HepG2 (cell line): ENCODE data around the gene FETUB. TPM values are rescaled to one million over a fixed set of nuclear protein-coding genes. Genes with fewer than 3 reads are reported as not detected.

Experiments
- CHD4 ChIP-seq: fragments of 200-600 bp; sonication (generic); IDR thresholded peaks from 2 replicates; pipeline ENCODE4 v1.7.0; 2017; ENCODE audit warnings: mild to moderate bottlenecking, low read length, borderline replicate concordance
- CREM ChIP-seq, 2 experiments: sonication (generic) in 1 of 2; formaldehyde crosslinking in 1 of 2; IDR thresholded peaks; 2 replicates each; pipeline versions ENCODE4 v1.4.0 to v1.6.1; 2016 to 2020; ENCODE audit warnings: antibody characterized with exemption in 1 of 2, mild to moderate bottlenecking in 1 of 2, missing genetic modification reagents in 1 of 2
- FOSL1 ChIP-seq: sonication (generic); formaldehyde crosslinking; IDR thresholded peaks from 2 replicates; pipeline ENCODE4 v1.9.0; 2021; ENCODE audit warnings: missing genetic modification reagents, borderline replicate concordance
- JUND ChIP-seq: sonication (generic); formaldehyde crosslinking; IDR thresholded peaks from 2 replicates; pipeline ENCODE4 v1.8.0; 2022; ENCODE audit warnings: mild to moderate bottlenecking, missing genetic modification reagents
- KDM1A ChIP-seq: IDR thresholded peaks from 2 replicates; pipeline ENCODE4 v1.6.1; 2016; ENCODE audit warnings: missing compliant biosample characterization
- KDM4B ChIP-seq: sonication (generic); formaldehyde crosslinking; IDR thresholded peaks from 2 replicates; pipeline ENCODE4 v1.4.0; 2020; ENCODE audit warnings: missing genetic modification reagents
- POLR2A ChIP-seq, 2 experiments: IDR thresholded peaks; 2 replicates each; pipeline ENCODE4 v1.6.1; 2011; ENCODE audit warnings: low read depth in 2 of 2, low read length in 2 of 2, mild to moderate bottlenecking in 1 of 2, moderate library complexity in 1 of 2; ENCODE audit not compliant: insufficient read depth in 1 of 2
- SNAI1 ChIP-seq: sonication (generic); formaldehyde crosslinking; IDR thresholded peaks from 2 replicates; pipeline ENCODE4 v1.5.0; 2020; ENCODE audit warnings: mild to moderate bottlenecking, missing genetic modification reagents, borderline replicate concordance
- TEAD3 ChIP-seq: optimal IDR thresholded peaks from 2 replicates; pipeline ENCODE3; 2016; ENCODE audit warnings: borderline replicate concordance
- ZNF205 ChIP-seq: IDR thresholded peaks from 2 replicates; pipeline ENCODE4 v1.6.1; 2018; ENCODE audit warnings: missing biosample characterization, missing genetic modification reagents
- ZNF30 ChIP-seq: sonication (generic); formaldehyde crosslinking; IDR thresholded peaks from 2 replicates; pipeline ENCODE4 v1.5.0; 2020; ENCODE audit warnings: mild to moderate bottlenecking, missing genetic modification reagents
- ZNF343 ChIP-seq: sonication (generic); formaldehyde crosslinking; IDR thresholded peaks from 2 replicates; pipeline ENCODE4 v1.4.0; 2020; ENCODE audit warnings: mild to moderate bottlenecking, missing genetic modification reagents
- ZNF354B ChIP-seq: sonication (generic); formaldehyde crosslinking; IDR thresholded peaks from 2 replicates; pipeline ENCODE4 v1.8.0; 2022; ENCODE audit warnings: mild to moderate bottlenecking, missing genetic modification reagents
- ZNF446 ChIP-seq: sonication (generic); formaldehyde crosslinking; IDR thresholded peaks from 2 replicates; pipeline ENCODE4 v1.5.0; 2020; ENCODE audit warnings: mild to moderate bottlenecking, missing genetic modification reagents
- ZNF549 ChIP-seq: sonication (generic); formaldehyde crosslinking; IDR thresholded peaks from 2 replicates; pipeline ENCODE4 v1.5.0; 2020; ENCODE audit warnings: missing genetic modification reagents
- ZNF775 ChIP-seq: sonication (generic); formaldehyde crosslinking; IDR thresholded peaks from 2 replicates; pipeline ENCODE4 v1.4.0; 2020; ENCODE audit warnings: missing genetic modification reagents, mild to moderate bottlenecking, moderate library complexity, borderline replicate concordance
- polyA plus RNA-seq, 8 experiments: library from polyadenylated mRNA; depleted of rRNA in 3 of 8; stranded (reverse) in 7 of 8; unstranded in 1 of 8; fragments of >200 nt; fragmentation: Illumina TruSeq in 4 of 8; extraction: Trizol in 4 of 8; gene quantifications; 2 replicates each; pipeline versions ENCODE4 v1.2.1 to v1.2.3, GENCODE V29; 2011 to 2016; ENCODE audit warnings: low read depth in 4 of 8, missing spikeins in 1 of 8, mixed read lengths in 1 of 8; ENCODE audit not compliant: insufficient read depth in 1 of 8
- total RNA-seq, 5 experiments: library from RNA; depleted of rRNA; stranded (reverse); fragments of >200 nt; fragmentation: Illumina TruSeq; extraction: Trizol; gene quantifications; 2 replicates each; pipeline ENCODE4 v1.2.3, GENCODE V29; 2016; ENCODE audit warnings: low read depth in 1 of 5
- TF ChIP-seq, protein P1 (sequence below): sonication (generic); formaldehyde crosslinking; IDR thresholded peaks from 2 replicates; pipeline ENCODE4 v1.5.0; 2020; ENCODE audit warnings: missing genetic modification reagents, mild to moderate bottlenecking, borderline replicate concordance
- TF ChIP-seq, protein P2 (sequence below): sonication (generic); formaldehyde crosslinking; IDR thresholded peaks from 2 replicates; pipeline ENCODE4 v1.5.0; 2020; ENCODE audit warnings: missing genetic modification reagents
- TF ChIP-seq, protein P3 (sequence below): sonication (generic); formaldehyde crosslinking; IDR thresholded peaks from 2 replicates; pipeline ENCODE4 v1.4.0; 2020; ENCODE audit warnings: missing genetic modification reagents
- TF ChIP-seq, protein P4 (sequence below): sonication (generic); formaldehyde crosslinking; conservative IDR thresholded peaks from 2 replicates; pipeline ENCODE4 v1.4.0; 2020; ENCODE audit warnings: missing genetic modification reagents
- TF ChIP-seq, protein P5 (sequence below): sonication (generic); formaldehyde crosslinking; IDR thresholded peaks from 2 replicates; pipeline ENCODE4 v1.4.0; 2020; ENCODE audit warnings: mild to moderate bottlenecking, missing genetic modification reagents
- TF ChIP-seq, protein P6 (sequence below): sonication (generic); formaldehyde crosslinking; IDR thresholded peaks from 2 replicates; pipeline ENCODE4 v1.5.0; 2020; ENCODE audit warnings: missing genetic modification reagents

FETUB gene
- total and polyA plus RNA-seq, 2 of the 13 experiments (the other 11 are each of a cell fraction or from before 2014, with no cell fraction given): 2.1 to 4.4 TPM

DNA sequence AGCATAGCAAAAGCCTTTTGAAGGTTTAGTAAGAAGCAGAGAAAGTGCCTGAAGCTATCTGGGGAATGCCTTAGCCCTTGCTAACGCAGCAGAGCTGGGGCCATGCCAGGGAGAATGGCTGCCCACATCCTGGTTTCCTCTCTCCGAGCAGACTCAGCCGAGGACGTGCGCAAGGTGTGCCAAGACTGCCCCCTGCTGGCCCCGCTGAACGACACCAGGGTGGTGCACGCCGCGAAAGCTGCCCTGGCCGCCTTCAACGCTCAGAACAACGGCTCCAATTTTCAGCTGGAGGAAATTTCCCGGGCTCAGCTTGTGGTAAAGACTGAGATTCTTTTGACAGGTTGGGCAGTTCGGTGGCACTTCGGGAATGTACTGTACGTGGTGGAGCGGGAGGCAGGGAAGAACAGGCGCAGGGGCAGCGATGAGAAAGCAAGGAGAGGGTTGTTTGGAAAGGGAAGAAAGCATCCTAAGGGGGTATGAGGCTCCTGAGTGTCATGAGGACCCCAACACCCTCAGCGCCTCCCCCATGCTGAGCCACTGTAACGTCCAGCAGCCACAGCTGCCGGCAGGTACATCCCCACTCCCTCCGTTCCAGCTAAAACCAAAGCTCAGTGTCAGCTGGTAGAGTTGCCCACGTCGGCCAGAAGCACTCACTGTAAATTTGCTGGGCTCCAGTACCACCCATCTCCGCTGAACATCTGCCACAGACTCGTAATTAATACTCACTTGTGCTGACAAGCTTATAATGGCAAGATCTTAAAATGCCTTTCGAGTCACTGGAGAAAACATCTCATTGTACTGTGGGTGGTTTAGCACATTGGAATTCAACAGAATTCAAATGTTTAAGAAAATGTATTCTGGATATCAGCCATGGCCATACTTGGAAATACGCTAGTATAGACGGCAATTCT is 22.9 kb upstream of the FETUB start (continued):
- TF ChIP-seq SNAI1 (no peak), ZNF446 (CRISPR knock-in tag) (peak; percentile 70; the same call in 1 of the 2 replicates), ZNF775 (no peak), TEAD3 (CRISPR knock-in tag) (peak; percentile 31), CHD4 (no peak), FOSL1 (no peak), JUND (CRISPR knock-in tag) (no peak), KDM1A (CRISPR knock-in tag) (no peak), ZNF549 (CRISPR knock-in tag) (no peak), ZNF30 (CRISPR knock-in tag) (no peak), POLR2A (IDR thresholded peaks at IDR 0.05; ENCODE audit: insufficient read depth in 1 of 2, low read depth in 2 of 2, low read length in 2 of 2) (peak in 1 of 2 experiments; percentile 61; a peak in 3 of 4 replicates), KDM4B (CRISPR knock-in tag) (peak; percentile 35; the same call in 1 of the 2 replicates), ZNF205 (peak; percentile 39; the same call in 1 of the 2 replicates), ZNF354B (CRISPR knock-in tag) (peak; percentile 16; the same call in 1 of the 2 replicates), CREM (IDR thresholded peaks at IDR 0.05) (no peak), CREM (CRISPR knock-in tag; IDR thresholded peaks at IDR 0.05) (no peak), ZNF343 (no peak)
- TF ChIP-seq, protein P1, sequence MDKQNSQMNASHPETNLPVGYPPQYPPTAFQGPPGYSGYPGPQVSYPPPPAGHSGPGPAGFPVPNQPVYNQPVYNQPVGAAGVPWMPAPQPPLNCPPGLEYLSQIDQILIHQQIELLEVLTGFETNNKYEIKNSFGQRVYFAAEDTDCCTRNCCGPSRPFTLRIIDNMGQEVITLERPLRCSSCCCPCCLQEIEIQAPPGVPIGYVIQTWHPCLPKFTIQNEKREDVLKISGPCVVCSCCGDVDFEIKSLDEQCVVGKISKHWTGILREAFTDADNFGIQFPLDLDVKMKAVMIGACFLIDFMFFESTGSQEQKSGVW: no peak
- TF ChIP-seq, protein P2, sequence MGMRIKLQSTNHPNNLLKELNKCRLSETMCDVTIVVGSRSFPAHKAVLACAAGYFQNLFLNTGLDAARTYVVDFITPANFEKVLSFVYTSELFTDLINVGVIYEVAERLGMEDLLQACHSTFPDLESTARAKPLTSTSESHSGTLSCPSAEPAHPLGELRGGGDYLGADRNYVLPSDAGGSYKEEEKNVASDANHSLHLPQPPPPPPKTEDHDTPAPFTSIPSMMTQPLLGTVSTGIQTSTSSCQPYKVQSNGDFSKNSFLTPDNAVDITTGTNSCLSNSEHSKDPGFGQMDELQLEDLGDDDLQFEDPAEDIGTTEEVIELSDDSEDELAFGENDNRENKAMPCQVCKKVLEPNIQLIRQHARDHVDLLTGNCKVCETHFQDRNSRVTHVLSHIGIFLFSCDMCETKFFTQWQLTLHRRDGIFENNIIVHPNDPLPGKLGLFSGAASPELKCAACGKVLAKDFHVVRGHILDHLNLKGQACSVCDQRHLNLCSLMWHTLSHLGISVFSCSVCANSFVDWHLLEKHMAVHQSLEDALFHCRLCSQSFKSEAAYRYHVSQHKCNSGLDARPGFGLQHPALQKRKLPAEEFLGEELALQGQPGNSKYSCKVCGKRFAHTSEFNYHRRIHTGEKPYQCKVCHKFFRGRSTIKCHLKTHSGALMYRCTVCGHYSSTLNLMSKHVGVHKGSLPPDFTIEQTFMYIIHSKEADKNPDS (CRISPR knock-in tag): no peak
- TF ChIP-seq, protein P3, sequence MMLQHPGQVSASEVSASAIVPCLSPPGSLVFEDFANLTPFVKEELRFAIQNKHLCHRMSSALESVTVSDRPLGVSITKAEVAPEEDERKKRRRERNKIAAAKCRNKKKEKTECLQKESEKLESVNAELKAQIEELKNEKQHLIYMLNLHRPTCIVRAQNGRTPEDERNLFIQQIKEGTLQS (CRISPR knock-in tag): no peak
- TF ChIP-seq, protein P4, sequence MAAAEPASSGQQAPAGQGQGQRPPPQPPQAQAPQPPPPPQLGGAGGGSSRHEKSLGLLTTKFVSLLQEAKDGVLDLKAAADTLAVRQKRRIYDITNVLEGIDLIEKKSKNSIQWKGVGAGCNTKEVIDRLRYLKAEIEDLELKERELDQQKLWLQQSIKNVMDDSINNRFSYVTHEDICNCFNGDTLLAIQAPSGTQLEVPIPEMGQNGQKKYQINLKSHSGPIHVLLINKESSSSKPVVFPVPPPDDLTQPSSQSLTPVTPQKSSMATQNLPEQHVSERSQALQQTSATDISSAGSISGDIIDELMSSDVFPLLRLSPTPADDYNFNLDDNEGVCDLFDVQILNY (CRISPR knock-in tag): no peak
- TF ChIP-seq, protein P5, sequence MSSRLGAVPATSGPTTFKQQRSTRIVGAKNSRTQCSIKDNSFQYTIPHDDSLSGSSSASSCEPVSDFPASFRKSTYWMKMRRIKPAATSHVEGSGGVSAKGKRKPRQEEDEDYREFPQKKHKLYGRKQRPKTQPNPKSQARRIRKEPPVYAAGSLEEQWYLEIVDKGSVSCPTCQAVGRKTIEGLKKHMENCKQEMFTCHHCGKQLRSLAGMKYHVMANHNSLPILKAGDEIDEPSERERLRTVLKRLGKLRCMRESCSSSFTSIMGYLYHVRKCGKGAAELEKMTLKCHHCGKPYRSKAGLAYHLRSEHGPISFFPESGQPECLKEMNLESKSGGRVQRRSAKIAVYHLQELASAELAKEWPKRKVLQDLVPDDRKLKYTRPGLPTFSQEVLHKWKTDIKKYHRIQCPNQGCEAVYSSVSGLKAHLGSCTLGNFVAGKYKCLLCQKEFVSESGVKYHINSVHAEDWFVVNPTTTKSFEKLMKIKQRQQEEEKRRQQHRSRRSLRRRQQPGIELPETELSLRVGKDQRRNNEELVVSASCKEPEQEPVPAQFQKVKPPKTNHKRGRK (CRISPR knock-in tag): no peak
- TF ChIP-seq, protein P6, sequence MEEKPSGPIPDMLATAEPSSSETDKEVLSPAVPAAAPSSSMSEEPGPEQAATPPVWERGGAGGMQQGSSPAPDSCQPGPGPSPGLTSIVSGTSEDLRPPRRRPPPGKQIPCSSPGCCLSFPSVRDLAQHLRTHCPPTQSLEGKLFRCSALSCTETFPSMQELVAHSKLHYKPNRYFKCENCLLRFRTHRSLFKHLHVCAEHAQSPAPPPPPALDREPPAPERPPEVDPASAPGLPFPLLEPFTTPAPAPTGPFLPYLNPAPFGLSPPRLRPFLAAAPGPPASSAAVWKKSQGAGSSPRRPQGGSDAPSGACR (CRISPR knock-in tag): 0 out of 2 replicates have a peak, but pooled peaks have one; percentile 57
